K562 (cell line): ENCODE measurements around the gene TFAM. TPM values are rescaled to one million over a fixed set of nuclear protein-coding genes. Genes with fewer than 3 reads are reported as not detected.

Experiments
- ATAC-seq: fragments of 200-7000 bp; cut with Tn5 transposase; 3 replicates; pipeline ENCODE4 v1.9.1; 2020; ENCODE audit warnings: moderate library complexity
- BruUV-seq: library from RNA; stranded (reverse); fragments of 400-500 nt; replicated peaks from 2 replicates; lab custom pipeline; 2021; lab: Mats Ljungman, UMichigan
- CTCF ChIA-PET: fragments of 300-600 bp; formaldehyde crosslinking; extraction: SDS; loops from one replicate; lab custom pipeline; 2021; ENCODE audit warnings: low intra/inter-chr PET ratio; lab: Yijun Ruan, JAX
- POLR2A ChIA-PET: fragments of 300-600, 350-650 bp; sonication (Branson Sonifier 250); formaldehyde crosslinking; extraction: SDS; loops from one replicate; lab custom pipeline; 2021; ENCODE audit warnings: antibody characterized with exemption, inconsistent platforms; lab: Yijun Ruan, JAX
- DNase-seq, 4 experiments: peaks; one replicate each; pipeline versions ENCODE4 v3.0.0 to v3.0.0-alpha.2; 2011 to 2018; ENCODE audit warnings: low spot score in 3 of 4, mixed read lengths in 3 of 4; ENCODE audit errors: extremely low read depth in 1 of 4
- FAIRE-seq: peaks from 2 replicates; lab custom pipeline; 2011; peaks lifted over from hg19 to GRCh38; lab: Jason Lieb, UNC
- H2AFZ ChIP-seq: 2 replicates; pipeline ENCODE4 v1.6.0; 2011; ENCODE audit warnings: low read depth, low read length, control low read depth, inconsistent platforms
- H3K27ac ChIP-seq: fragments of 200-600 bp; 3 replicates; pipeline ENCODE4 v1.8.0; 2011; ENCODE audit warnings: low read depth, mild to moderate bottlenecking, control low read depth, inconsistent platforms, low read length, moderate library complexity, mixed read lengths; ENCODE audit errors: extremely low read depth
- H3K27me3 ChIP-seq, 2 experiments: fragments of 300-600 bp in 1 of 2; 2 replicates in 1 of 2; 3 replicates in 1 of 2; pipeline versions ENCODE4 v1.6.0 to v1.8.0; 2011; ENCODE audit warnings: inconsistent platforms in 2 of 2, low read length in 2 of 2, mild to moderate bottlenecking in 1 of 2, mixed read lengths in 1 of 2, moderate library complexity in 1 of 2; ENCODE audit not compliant: control insufficient read depth in 2 of 2, insufficient read depth in 2 of 2
- H3K36me3 ChIP-seq: fragments of 300-600 bp; 3 replicates; pipeline ENCODE4 v1.8.0; 2011; ENCODE audit warnings: mild to moderate bottlenecking, low read length, inconsistent platforms; ENCODE audit not compliant: control insufficient read depth, insufficient read depth
- H3K4me1 ChIP-seq, 2 experiments: fragments of 200-600 bp in 1 of 2; replicated peaks in 1 of 2; 2 replicates in 1 of 2; 3 replicates in 1 of 2; pipeline versions ENCODE4 v1.5.1 to v1.8.0; 2011; ENCODE audit warnings: inconsistent platforms in 2 of 2, low read length in 2 of 2, mild to moderate bottlenecking in 1 of 2, mixed read lengths in 1 of 2, moderate library complexity in 1 of 2; ENCODE audit not compliant: control insufficient read depth in 2 of 2, insufficient read depth in 2 of 2
- H3K4me2 ChIP-seq: 2 replicates; pipeline ENCODE4 v1.6.1; 2011; ENCODE audit warnings: low read length, control low read depth, inconsistent platforms, mixed read lengths; ENCODE audit not compliant: insufficient read depth
- H3K4me3 ChIP-seq: fragments of 200-600 bp; sonication (generic), shearing (Covaris generic); 2 replicates; pipeline ENCODE4 v1.5.1; 2016; ENCODE audit warnings: control low read depth, inconsistent platforms
- H3K79me2 ChIP-seq: fragments of 200-600 bp; 3 replicates; pipeline ENCODE4 v1.8.0; 2011; ENCODE audit warnings: low read length, inconsistent platforms; ENCODE audit not compliant: control insufficient read depth, insufficient read depth
- H3K9ac ChIP-seq, 2 experiments: 2 replicates each; pipeline versions ENCODE4 v1.6.0 to v1.6.1; 2011; ENCODE audit warnings: low read depth in 2 of 2, low read length in 2 of 2, control low read depth in 1 of 2, inconsistent platforms in 1 of 2, mild to moderate bottlenecking in 1 of 2, mixed read lengths in 1 of 2; ENCODE audit not compliant: insufficient read depth in 1 of 2
- H3K9me1 ChIP-seq: one replicate; pipeline ENCODE4 v1.6.0; 2011; ENCODE audit warnings: inconsistent platforms, mild to moderate bottlenecking, low read length, moderate library complexity; ENCODE audit not compliant: control insufficient read depth, insufficient read depth
- H3K9me3 ChIP-seq: replicated peaks from 2 replicates; pipeline ENCODE4 v1.5.1; 2011; ENCODE audit warnings: low read depth, low read length, inconsistent platforms; ENCODE audit not compliant: control insufficient read depth, insufficient read depth
- H4K20me1 ChIP-seq: replicated peaks from 2 replicates; pipeline ENCODE4 v1.6.1; 2011; ENCODE audit warnings: low read length, inconsistent platforms, mixed read lengths; ENCODE audit not compliant: control insufficient read depth, insufficient read depth
- ARID2 ChIP-seq: fragments of 450-650 bp; IDR thresholded peaks from 2 replicates; pipeline ENCODE4 v1.6.1; 2017; ENCODE audit warnings: antibody characterized with exemption, mild to moderate bottlenecking
- ASH1L ChIP-seq: fragments of 450-650 bp; IDR thresholded peaks from 2 replicates; pipeline ENCODE4 v1.6.1; 2018; ENCODE audit warnings: borderline replicate concordance, mild to moderate bottlenecking, low read depth; ENCODE audit not compliant: partially characterized antibody
- C11orf30 ChIP-seq: fragments of 450-650 bp; IDR thresholded peaks from 2 replicates; pipeline ENCODE4 v1.6.1; 2016; ENCODE audit warnings: low read depth, mild to moderate bottlenecking
- CBX8 ChIP-seq: fragments of 200-600 bp; sonication (generic); IDR thresholded peaks from 2 replicates; pipeline ENCODE4 v1.6.1; 2012; ENCODE audit warnings: borderline replicate concordance, mixed run types, low read depth, mild to moderate bottlenecking, moderate library complexity, mixed read lengths, low read length, control low read depth, inconsistent platforms; ENCODE audit not compliant: poor library complexity, severe bottlenecking; ENCODE audit errors: extremely low read depth
- CSDE1 ChIP-seq, 2 experiments: fragments of 450-650 bp; IDR thresholded peaks; 2 replicates each; pipeline ENCODE4 v1.6.1; 2016; ENCODE audit warnings: mild to moderate bottlenecking in 1 of 2
- E2F3 ChIP-seq: fragments of 250-450 bp; sonication (Bioruptor Pico); IDR thresholded peaks from 2 replicates; pipeline ENCODE4 v1.4.0; 2020; ENCODE audit warnings: mild to moderate bottlenecking
- EP400 ChIP-seq: fragments of 450-650 bp; IDR thresholded peaks from 2 replicates; pipeline ENCODE4 v1.6.1; 2017; ENCODE audit warnings: antibody characterized with exemption, mild to moderate bottlenecking, moderate library complexity
- KLF6 ChIP-seq: fragments of 250-450 bp; sonication (Bioruptor Pico); IDR thresholded peaks from 2 replicates; pipeline ENCODE4 v1.4.0; 2020; ENCODE audit warnings: mild to moderate bottlenecking, moderate library complexity, borderline replicate concordance
- MAFF ChIP-seq: IDR thresholded peaks from 2 replicates; pipeline ENCODE4 v1.6.1; 2012; ENCODE audit warnings: low read length, improper control_type of control experiment
- NFE2 ChIP-seq: IDR thresholded peaks from 2 replicates; pipeline ENCODE4 v1.6.1; 2014; ENCODE audit warnings: antibody characterized with exemption, low read depth
- NR2F6 ChIP-seq: fragments of 450-650 bp; formaldehyde crosslinking; IDR thresholded peaks from 2 replicates; pipeline ENCODE4 v1.4.0; 2020; ENCODE audit warnings: mild to moderate bottlenecking
- SRSF3 ChIP-seq: fragments of 200-400 bp; formaldehyde crosslinking; IDR thresholded peaks from 2 replicates; pipeline ENCODE4 v1.6.1; 2016; ENCODE audit warnings: mild to moderate bottlenecking, low read length, moderate library complexity; ENCODE audit not compliant: insufficient read depth
- ZNF316 ChIP-seq: fragments of 450-650 bp; IDR thresholded peaks from 2 replicates; pipeline ENCODE4 v1.6.1; 2016
- ZNF644 ChIP-seq: fragments of 200-800 bp; sonication (Bioruptor generic); IDR thresholded peaks from 2 replicates; pipeline ENCODE4 v1.6.1; 2016; ENCODE audit warnings: low read depth, missing genetic modification characterization, missing compliant biosample characterization
- WGBS: fragments of 100-300 bp; shearing (Covaris generic); methylation state at CpG from one replicate; pipeline ENCODE4 v1.1.6; 2016; ENCODE audit warnings: low coverage, mixed read lengths; ENCODE audit not compliant: insufficient coverage; ENCODE audit errors: missing lambda C conversion rate; 5-methylcytosine and 5-hydroxymethylcytosine counted together
- in situ Hi-C: fragments of 300-500 bp; cut with MboI; formaldehyde crosslinking; loops from 4 replicates; pipeline ENCODE4 v1.15.0; 2018; ENCODE audit warnings: inconsistent platforms, mixed read lengths
- intact Hi-C: fragments of 100-400 bp; cut with micrococcal nuclease; formaldehyde crosslinking; loops from 2 replicates; pipeline ENCODE4 v1.14.2; 2022
- polyA plus RNA-seq, 8 experiments: library from polyadenylated mRNA; depleted of rRNA in 4 of 8; stranded (reverse) in 5 of 8; unstranded in 3 of 8; fragments of >200 nt; fragmentation: Nextera tagmentation in 2 of 8; fragmentation: Illumina TruSeq in 1 of 8; extraction: Ambion mirVana in 2 of 8; extraction: Trizol in 1 of 8; gene quantifications; 2 replicates each; pipeline versions ENCODE4 v1.2.1 to v1.2.3, GENCODE V29; 2011 to 2014; ENCODE audit warnings: inconsistent platforms in 1 of 8, missing spikeins in 1 of 8
- total RNA-seq, 7 experiments: library from RNA; depleted of rRNA in 6 of 7; stranded (reverse); fragments of >200 nt in 6 of 7; fragmentation: Illumina TruSeq in 2 of 7; extraction: Trizol in 2 of 7; gene quantifications; 2 replicates each; pipeline versions ENCODE4 v1.2.1 to v1.2.3, GENCODE V29; 2011 to 2021; ENCODE audit warnings: low replicate concordance in 1 of 7
- TF ChIP-seq, protein P1 (sequence below): fragments of 250-450 bp; sonication (Bioruptor Pico); IDR thresholded peaks from 2 replicates; pipeline ENCODE4 v1.6.1; 2021; ENCODE audit warnings: mild to moderate bottlenecking
- TF ChIP-seq, protein P2 (sequence below): fragments of 450-650 bp; IDR thresholded peaks from 2 replicates; pipeline ENCODE4 v1.6.1; 2016; ENCODE audit warnings: missing biosample characterization, missing genetic modification characterization
- TF ChIP-seq, protein P3 (sequence below): fragments of 250-450 bp; sonication (Bioruptor Pico); IDR thresholded peaks from 2 replicates; pipeline ENCODE4 v1.5.1; 2021; ENCODE audit warnings: mild to moderate bottlenecking
- TF ChIP-seq, protein P4 (sequence below): sonication (generic); formaldehyde crosslinking; IDR thresholded peaks from 2 replicates; pipeline ENCODE4 v1.8.0; 2022; ENCODE audit warnings: mild to moderate bottlenecking, missing genetic modification reagents
- TF ChIP-seq, protein P5 (sequence below): sonication (generic); formaldehyde crosslinking; IDR thresholded peaks from 2 replicates; pipeline ENCODE4 v1.5.0; 2020; ENCODE audit warnings: missing genetic modification reagents

TFAM gene
- total and polyA plus RNA-seq, 9 of the 15 experiments (the other 6 are each of a cell fraction or from before 2014, with no cell fraction given), result 74.3 to 227 (median 155) TPM

DNA sequence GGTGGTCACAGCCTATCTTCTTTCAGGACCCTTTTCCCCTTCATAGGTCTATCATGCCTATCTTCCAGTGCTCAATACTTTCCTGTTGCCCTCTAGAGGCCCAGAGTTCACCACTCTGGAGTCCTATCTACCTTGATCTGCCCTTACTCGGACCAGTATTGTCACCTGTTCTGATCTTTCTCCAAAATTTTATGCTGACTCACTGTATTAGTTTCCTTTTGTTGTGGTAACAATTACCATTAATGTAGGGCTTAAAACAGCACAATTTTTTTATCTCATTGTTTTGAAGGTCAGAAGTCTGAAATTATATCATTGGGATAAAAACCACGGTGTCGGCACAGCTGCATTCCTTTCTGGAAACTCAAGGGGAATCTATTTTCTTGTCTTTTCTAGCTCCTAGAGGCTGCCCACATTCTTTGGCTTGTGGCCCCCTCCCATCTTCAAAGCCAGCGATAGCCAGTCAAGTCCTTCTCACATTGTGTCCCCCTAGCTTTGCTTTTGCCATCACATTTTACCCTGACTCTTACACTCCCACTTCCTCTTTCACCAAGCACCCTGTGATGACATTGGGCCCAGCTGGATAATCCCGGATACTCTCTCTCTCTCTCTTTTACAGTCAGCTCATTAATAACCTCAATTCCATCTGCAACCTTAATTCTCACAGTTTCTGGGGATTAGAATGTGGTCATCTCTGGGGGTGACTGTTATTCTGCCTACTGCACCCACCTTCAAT, 54.6 kb downstream of the TFAM start:
- BruUV-seq, result no TSS peak
- H3K4me2 ChIP-seq, result no peak overlapping the region
- POLR2A ChIA-PET, result no interaction called here
- no peaks in the 10 kb centered on the region for H3K36me3 ChIP-seq
- FAIRE-seq (no peak), DNase-seq (no peak), ATAC-seq (no peak)
- H3K79me2 ChIP-seq, result no peaks in the 10 kb centered on the region
- no peak overlapping the region for H3K9ac ChIP-seq
- H3K4me1 ChIP-seq, result no peaks in the 10 kb centered on the region
- intact Hi-C loops, result no loop called here
- no peaks in the 10 kb centered on the region for H3K27me3 ChIP-seq
- no peak overlapping the region for H2AFZ ChIP-seq
- in situ Hi-C loops, result no loop called here
- whole genome bisulfite sequencing, result 2% methylated on average over 5 of the region's 5 CpGs
- no peak overlapping the region for H3K27ac ChIP-seq
- no peaks in the 10 kb centered on the region for H4K20me1 ChIP-seq
- no peak overlapping the region for H3K4me3 ChIP-seq
- H3K9me1 ChIP-seq, result no peaks in the 10 kb centered on the region
- H3K9me3 ChIP-seq, result no peaks in the 10 kb centered on the region
- CTCF ChIA-PET, result no interaction called here
- TF ChIP-seq, protein P1, sequence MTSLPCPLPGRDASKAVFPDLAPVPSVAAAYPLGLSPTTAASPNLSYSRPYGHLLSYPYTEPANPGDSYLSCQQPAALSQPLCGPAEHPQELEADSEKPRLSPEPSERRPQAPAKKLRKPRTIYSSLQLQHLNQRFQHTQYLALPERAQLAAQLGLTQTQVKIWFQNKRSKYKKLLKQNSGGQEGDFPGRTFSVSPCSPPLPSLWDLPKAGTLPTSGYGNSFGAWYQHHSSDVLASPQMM (CRISPR knock-in tag), result no peak
- no peak for TF ChIP-seq ARID2
- TF ChIP-seq ZNF644 (tag), result no peak
- TF ChIP-seq KLF6 (CRISPR knock-in tag), result no peak
- no peak for TF ChIP-seq EP400
- no peak for TF ChIP-seq CBX8
- TF ChIP-seq, protein P2, sequence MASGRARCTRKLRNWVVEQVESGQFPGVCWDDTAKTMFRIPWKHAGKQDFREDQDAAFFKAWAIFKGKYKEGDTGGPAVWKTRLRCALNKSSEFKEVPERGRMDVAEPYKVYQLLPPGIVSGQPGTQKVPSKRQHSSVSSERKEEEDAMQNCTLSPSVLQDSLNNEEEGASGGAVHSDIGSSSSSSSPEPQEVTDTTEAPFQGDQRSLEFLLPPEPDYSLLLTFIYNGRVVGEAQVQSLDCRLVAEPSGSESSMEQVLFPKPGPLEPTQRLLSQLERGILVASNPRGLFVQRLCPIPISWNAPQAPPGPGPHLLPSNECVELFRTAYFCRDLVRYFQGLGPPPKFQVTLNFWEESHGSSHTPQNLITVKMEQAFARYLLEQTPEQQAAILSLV (tag), result no peak
- 0 out of 2 replicates have a peak, but pooled peaks have one; percentile 23 for TF ChIP-seq MAFF
- no peak for TF ChIP-seq SRSF3
- TF ChIP-seq, protein P3, sequence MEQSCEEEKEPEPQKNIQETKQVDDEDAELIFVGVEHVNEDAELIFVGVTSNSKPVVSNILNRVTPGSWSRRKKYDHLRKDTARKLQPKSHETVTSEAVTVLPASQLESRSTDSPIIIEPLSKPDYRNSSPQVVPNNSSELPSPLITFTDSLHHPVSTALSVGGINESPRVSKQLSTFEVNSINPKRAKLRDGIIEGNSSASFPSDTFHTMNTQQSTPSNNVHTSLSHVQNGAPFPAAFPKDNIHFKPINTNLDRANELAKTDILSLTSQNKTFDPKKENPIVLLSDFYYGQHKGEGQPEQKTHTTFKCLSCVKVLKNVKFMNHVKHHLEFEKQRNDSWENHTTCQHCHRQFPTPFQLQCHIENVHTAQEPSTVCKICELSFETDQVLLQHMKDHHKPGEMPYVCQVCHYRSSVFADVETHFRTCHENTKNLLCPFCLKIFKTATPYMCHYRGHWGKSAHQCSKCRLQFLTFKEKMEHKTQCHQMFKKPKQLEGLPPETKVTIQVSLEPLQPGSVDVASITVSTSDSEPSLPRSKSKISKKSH, result no peak
- TF ChIP-seq NR2F6 (CRISPR knock-in tag), result no peak
- TF ChIP-seq C11orf30, result peak; percentile 39; the same call in 1 of the 2 replicates
- TF ChIP-seq CSDE1 (IDR thresholded peaks at IDR 0.05), result no peak
- TF ChIP-seq ASH1L, result no peak
- peak; percentile 66 for TF ChIP-seq ZNF316
- TF ChIP-seq NFE2, result 0 out of 2 replicates have a peak, but pooled peaks have one; percentile 14
- TF ChIP-seq, protein P4, sequence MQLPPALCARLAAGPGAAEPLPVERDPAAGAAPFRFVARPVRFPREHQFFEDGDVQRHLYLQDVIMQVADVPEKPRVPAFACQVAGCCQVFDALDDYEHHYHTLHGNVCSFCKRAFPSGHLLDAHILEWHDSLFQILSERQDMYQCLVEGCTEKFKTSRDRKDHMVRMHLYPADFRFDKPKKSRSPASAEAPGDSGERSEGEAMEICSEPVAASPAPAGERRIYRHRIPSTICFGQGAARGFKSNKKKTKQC (CRISPR knock-in tag), result no peak
- TF ChIP-seq, protein P5, sequence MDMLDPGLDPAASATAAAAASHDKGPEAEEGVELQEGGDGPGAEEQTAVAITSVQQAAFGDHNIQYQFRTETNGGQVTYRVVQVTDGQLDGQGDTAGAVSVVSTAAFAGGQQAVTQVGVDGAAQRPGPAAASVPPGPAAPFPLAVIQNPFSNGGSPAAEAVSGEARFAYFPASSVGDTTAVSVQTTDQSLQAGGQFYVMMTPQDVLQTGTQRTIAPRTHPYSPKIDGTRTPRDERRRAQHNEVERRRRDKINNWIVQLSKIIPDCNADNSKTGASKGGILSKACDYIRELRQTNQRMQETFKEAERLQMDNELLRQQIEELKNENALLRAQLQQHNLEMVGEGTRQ, result no peak
- TF ChIP-seq E2F3 (CRISPR knock-in tag), result no peak
